Astrocyte (in vitro differentiated cells and primary cell): ENCODE data around the gene CALML5. TPM values are rescaled to one million over a fixed set of nuclear protein-coding genes. Genes with fewer than 3 reads are reported as not detected.

ENCODE experiments used
- DNase-seq: peaks from one replicate; pipeline ENCODE4 v3.0.0-alpha.2; 2010; ENCODE audit warnings: low read depth
- FAIRE-seq: peaks from 2 replicates; lab custom pipeline; 2011; peaks lifted over from hg19 to GRCh38; lab: Jason Lieb, UNC
- H2AFZ ChIP-seq: 2 replicates; pipeline ENCODE4 v1.6.0; 2012; ENCODE audit warnings: low read depth, low read length, inconsistent platforms
- H3K27ac ChIP-seq: 2 replicates; pipeline ENCODE4 v1.5.1; 2011; ENCODE audit warnings: low read depth, low read length, inconsistent platforms
- H3K27me3 ChIP-seq: 2 replicates; pipeline ENCODE4 v1.6.0; 2011; ENCODE audit warnings: low read length, inconsistent platforms; ENCODE audit not compliant: insufficient read depth
- H3K36me3 ChIP-seq: 2 replicates; pipeline ENCODE4 v1.5.1; 2011; ENCODE audit warnings: low read length, inconsistent platforms; ENCODE audit not compliant: insufficient read depth
- H3K4me1 ChIP-seq: 2 replicates; pipeline ENCODE4 v1.5.1; 2011; ENCODE audit warnings: low read length, inconsistent platforms; ENCODE audit not compliant: insufficient read depth
- H3K4me2 ChIP-seq: 2 replicates; pipeline ENCODE4 v1.6.0; 2012; ENCODE audit warnings: low read length, inconsistent platforms
- H3K4me3 ChIP-seq: 2 replicates; pipeline ENCODE4 v1.5.1; 2011; ENCODE audit warnings: low read depth, mild to moderate bottlenecking, low read length, inconsistent platforms; ENCODE audit not compliant: insufficient read depth
- H3K79me2 ChIP-seq: 2 replicates; pipeline ENCODE4 v1.6.0; 2012; ENCODE audit warnings: mild to moderate bottlenecking, low read length, inconsistent platforms; ENCODE audit not compliant: insufficient read depth
- H3K9ac ChIP-seq: 2 replicates; pipeline ENCODE4 v1.6.0; 2012; ENCODE audit warnings: mild to moderate bottlenecking, low read length, inconsistent platforms
- H3K9me3 ChIP-seq: 2 replicates; pipeline ENCODE4 v1.5.1; 2012; ENCODE audit warnings: low read depth, mild to moderate bottlenecking, low read length, inconsistent platforms; ENCODE audit not compliant: insufficient read depth
- H4K20me1 ChIP-seq: 2 replicates; pipeline ENCODE4 v1.6.0; 2012; ENCODE audit warnings: low read length, inconsistent platforms; ENCODE audit not compliant: insufficient read depth
- H3K27ac Mint-ChIP-seq: one replicate; pipeline ENCODE4 v1.8.0; 2021; ENCODE audit warnings: mild to moderate bottlenecking, mixed read lengths; ENCODE audit not compliant: unreplicated experiment
- H3K27me3 Mint-ChIP-seq: one replicate; pipeline ENCODE4 v1.8.0; 2021; ENCODE audit warnings: low read depth, mixed read lengths; ENCODE audit not compliant: unreplicated experiment
- H3K36me3 Mint-ChIP-seq: one replicate; pipeline ENCODE4 v1.8.0; 2021; ENCODE audit warnings: low read depth, mixed read lengths; ENCODE audit not compliant: unreplicated experiment
- H3K4me1 Mint-ChIP-seq: one replicate; pipeline ENCODE4 v1.8.0; 2021; ENCODE audit warnings: low read depth, mixed read lengths; ENCODE audit not compliant: unreplicated experiment
- H3K4me3 Mint-ChIP-seq: one replicate; pipeline ENCODE4 v1.8.0; 2021; ENCODE audit warnings: mild to moderate bottlenecking, moderate library complexity, mixed read lengths; ENCODE audit not compliant: unreplicated experiment
- H3K9me3 Mint-ChIP-seq: one replicate; pipeline ENCODE4 v1.8.0; 2021; ENCODE audit warnings: mild to moderate bottlenecking, mixed read lengths; ENCODE audit not compliant: unreplicated experiment
- CTCF ChIP-seq: IDR thresholded peaks from 2 replicates; pipeline ENCODE4 v1.5.1; 2011; ENCODE audit warnings: low read depth, mild to moderate bottlenecking, inconsistent platforms, low read length, moderate library complexity; ENCODE audit not compliant: insufficient read depth
- EZH2 ChIP-seq: IDR thresholded peaks from 2 replicates; pipeline ENCODE4 v1.6.1; 2012; ENCODE audit warnings: mild to moderate bottlenecking, low read length, inconsistent platforms; ENCODE audit not compliant: insufficient read depth
- total RNA-seq: library from RNA; stranded (reverse); gene quantifications from 2 replicates; pipeline ENCODE4 v1.2.1, GENCODE V29; 2021

Gene CALML5
- total RNA-seq, 1 donor from 2014 or later, result not detected

GRCh38 chr10:5517546-5517945 lies 18.2 kb upstream of the CALML5 start:
- no peaks in the 10 kb centered on the region for H3K79me2 ChIP-seq

DNA sequence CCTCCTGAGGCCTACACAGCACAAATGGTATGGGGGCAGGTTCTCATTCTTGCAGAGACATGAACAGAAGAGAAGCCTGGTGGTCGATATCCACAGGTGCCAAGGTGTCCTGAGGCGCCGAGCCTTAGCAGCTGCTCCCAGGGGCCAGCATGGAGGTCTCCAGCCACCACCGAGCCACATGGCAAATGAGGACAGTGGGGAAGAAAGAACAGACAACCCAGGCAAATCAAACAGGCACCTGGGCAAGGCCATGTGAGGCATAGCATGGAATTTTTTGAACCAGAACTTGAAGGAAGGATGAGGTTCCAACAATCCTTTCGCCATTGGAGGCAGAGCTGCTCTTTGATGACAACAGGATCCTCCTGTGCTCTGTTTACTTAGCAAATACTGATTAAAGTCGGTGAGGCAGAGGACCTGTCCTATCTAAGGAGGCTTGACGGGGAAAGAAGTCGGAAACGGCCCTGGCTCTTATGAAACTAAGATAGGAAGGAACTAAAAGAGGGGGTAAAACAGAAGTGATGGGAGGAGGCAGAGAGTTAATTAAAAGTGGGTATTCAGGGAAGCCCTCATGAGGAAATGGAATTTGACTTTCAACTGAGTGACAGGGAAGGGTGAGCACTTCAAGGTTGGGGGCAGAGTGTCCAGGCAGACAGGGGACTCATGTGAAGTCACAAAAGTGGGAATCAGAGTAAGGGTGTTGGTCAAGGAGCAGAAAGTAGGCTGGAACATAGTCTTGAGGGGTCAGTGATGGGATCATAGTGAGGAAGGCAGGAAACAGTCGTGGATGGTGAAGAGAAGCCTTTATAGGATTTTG lies 16.8 kb upstream of the CALML5 start:
- H3K27me3 Mint-ChIP-seq, result peaks cover 33% of the 10 kb centered on the region
- no peaks in the 10 kb centered on the region for H3K4me1 Mint-ChIP-seq
- H3K36me3 Mint-ChIP-seq, result no peaks in the 10 kb centered on the region
- Histone ChIP-seq H3K36me3 (no peaks in the 10 kb centered on the region), H2AFZ (no peak overlapping the region), H3K4me3 (no peak overlapping the region), H3K4me2 (no peak overlapping the region), H3K9ac (no peak overlapping the region), H4K20me1 (no peaks in the 10 kb centered on the region), H3K27me3 (peaks cover 6% of the 10 kb centered on the region), H3K4me1 (no peaks in the 10 kb centered on the region), H3K79me2 (no peaks in the 10 kb centered on the region), H3K9me3 (no peaks in the 10 kb centered on the region), H3K27ac (no peak overlapping the region)
- H3K9me3 Mint-ChIP-seq, result peaks cover 2% of the 10 kb centered on the region
- TF ChIP-seq CTCF, result no peak
- no peak for TF ChIP-seq EZH2
- no peak overlapping the region for H3K27ac Mint-ChIP-seq
- FAIRE-seq (no peak), DNase-seq (no peak)
- H3K4me3 Mint-ChIP-seq, result no peak overlapping the region

More at GRCh38 chr10:5517546-5517945, 18.2 kb upstream of the CALML5 start:
- H3K27ac Mint-ChIP-seq, result no peak overlapping the region
- Histone ChIP-seq H3K4me3 (no peak overlapping the region), H3K4me2 (no peak overlapping the region), H3K9ac (no peak overlapping the region), H3K4me1 (no peaks in the 10 kb centered on the region), H3K27ac (no peak overlapping the region), H4K20me1 (no peaks in the 10 kb centered on the region), H3K9me3 (no peaks in the 10 kb centered on the region), H3K36me3 (no peaks in the 10 kb centered on the region), H3K27me3 (peaks cover 6% of the 10 kb centered on the region), H2AFZ (no peak overlapping the region)
- FAIRE-seq, result no peak
- no peaks in the 10 kb centered on the region for H3K4me1 Mint-ChIP-seq
- no peaks in the 10 kb centered on the region for H3K36me3 Mint-ChIP-seq
- no peak for DNase-seq
- peaks cover 21% of the 10 kb centered on the region for H3K27me3 Mint-ChIP-seq
- peaks cover 2% of the 10 kb centered on the region for H3K9me3 Mint-ChIP-seq
- no peak overlapping the region for H3K4me3 Mint-ChIP-seq
- TF ChIP-seq EZH2 (no peak), CTCF (no peak)
